H1 (cell line): ENCODE measurements around the gene SIX6.

Source experiments
- ATF2 ChIP-seq: IDR thresholded peaks from 2 replicates; pipeline ENCODE4 v1.6.1; 2012; ENCODE audit warnings: low read length, inconsistent platforms
- CHD7 ChIP-seq: fragments of 300-600 bp; sonication (generic); IDR thresholded peaks from 2 replicates; pipeline ENCODE4 v1.7.1; 2012; ENCODE audit warnings: low read length, moderate library complexity, mild to moderate bottlenecking, inconsistent platforms; ENCODE audit not compliant: insufficient replicate concordance
- CTCF ChIP-seq, 3 experiments: IDR thresholded peaks; 1 replicate in 2 of 3; 2 replicates in 1 of 3; pipeline versions ENCODE4 v1.5.1 to v1.6.1; 2011; ENCODE audit warnings: low read length in 3 of 3, mild to moderate bottlenecking in 3 of 3, inconsistent platforms in 2 of 3, low read depth in 1 of 3, moderate library complexity in 1 of 3; ENCODE audit not compliant: insufficient read depth in 1 of 3; ENCODE audit errors: control extremely low read depth in 1 of 3
- KDM1A ChIP-seq: fragments of 200-600, 300-600 bp; sonication (generic); IDR thresholded peaks from 2 replicates; pipeline ENCODE4 v1.7.1; 2016; ENCODE audit warnings: mild to moderate bottlenecking, low read length, borderline replicate concordance
- SRF ChIP-seq: IDR thresholded peaks from 2 replicates; pipeline ENCODE4 v1.6.1; 2011; ENCODE audit warnings: mild to moderate bottlenecking, low read depth, low read length, moderate library complexity
- YY1 ChIP-seq: IDR thresholded peaks from 2 replicates; pipeline ENCODE4 v1.6.1; 2011; ENCODE audit warnings: low read depth, mild to moderate bottlenecking, low read length

- TF ChIP-seq SRF = no peak
- TF ChIP-seq KDM1A = no peak
- no peak for TF ChIP-seq ATF2
- peak; percentile 32 to 58 (median 54) for TF ChIP-seq CTCF (IDR thresholded peaks at IDR 0.05; ENCODE audit: control extremely low read depth in 1 of 3, insufficient read depth in 1 of 3, low read depth in 1 of 3, low read length in 3 of 3)
- peak; percentile 67; the same call in 1 of the 2 replicates for TF ChIP-seq YY1
- no peak for TF ChIP-seq CHD7
Observed at GRCh38 chr14:60514741-60515491, 6.0 kb downstream of the SIX6 start.
